NT2/D1 (cell line): ENCODE data around the gene AKAP13.

Experiments used
- SUZ12 ChIP-seq: IDR thresholded peaks from 2 replicates; pipeline ENCODE4 v1.6.1; 2011; ENCODE audit not compliant: insufficient read length, insufficient read depth; ENCODE audit errors: extremely low read depth
- YY1 ChIP-seq: IDR thresholded peaks from 2 replicates; pipeline ENCODE4 v1.6.1; 2011; ENCODE audit not compliant: insufficient read length, insufficient read depth
- ZNF274 ChIP-seq: IDR thresholded peaks from 2 replicates; pipeline ENCODE4 v1.6.1; 2011; ENCODE audit warnings: mild to moderate bottlenecking, low read depth, low read length

GRCh38 chr15:85625166-85625830 is 244.9 kb downstream of the AKAP13 start:
- TF ChIP-seq SUZ12 (no peak), ZNF274 (no peak), YY1 (no peak)
